ENCODE measurements around the gene TNFRSF1A.

The TNFRSF1A gene

DNA sequence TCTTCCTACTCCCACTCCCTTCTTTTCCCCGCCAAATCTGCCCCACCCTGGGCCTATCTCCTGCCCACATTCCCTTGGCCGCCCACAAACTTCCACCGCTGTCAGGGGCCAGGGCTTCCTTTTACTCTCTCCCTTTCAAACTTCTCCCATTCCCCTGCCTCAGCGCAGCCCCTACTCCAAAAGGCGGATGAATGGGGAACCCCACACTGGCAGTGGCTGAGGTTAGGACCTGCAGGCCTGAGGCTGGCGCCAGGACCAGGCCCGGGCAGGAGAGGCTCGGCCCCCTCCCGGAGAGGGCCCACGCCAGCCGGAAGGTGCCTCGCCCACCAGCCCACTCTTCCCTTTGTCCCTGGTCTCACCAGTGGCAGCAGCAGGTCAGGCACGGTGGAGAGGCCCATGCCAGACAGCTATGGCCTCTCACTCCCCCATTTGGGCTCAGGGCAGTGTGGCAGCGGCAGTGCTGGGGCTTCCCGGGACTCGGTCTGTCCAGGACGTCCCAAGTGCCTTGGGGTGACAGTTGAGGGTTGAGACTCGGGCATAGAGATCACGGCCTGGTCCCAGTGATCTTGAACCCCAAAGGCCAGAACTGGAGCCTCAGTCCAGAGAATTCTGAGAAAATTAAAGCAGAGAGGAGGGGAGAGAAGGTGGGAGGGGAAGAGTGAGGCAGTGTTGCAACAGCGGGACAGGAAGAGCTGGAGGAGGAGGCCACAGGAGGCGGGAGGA is at the start of gene TNFRSF1A:
Gene TNFRSF1A, minus strand, starts transcription at position 660 of the 723 bp plus-strand sequence. Its CDS starts 262 bp downstream, at position 398.
- DNase-seq = peak; percentile 89

DNA sequence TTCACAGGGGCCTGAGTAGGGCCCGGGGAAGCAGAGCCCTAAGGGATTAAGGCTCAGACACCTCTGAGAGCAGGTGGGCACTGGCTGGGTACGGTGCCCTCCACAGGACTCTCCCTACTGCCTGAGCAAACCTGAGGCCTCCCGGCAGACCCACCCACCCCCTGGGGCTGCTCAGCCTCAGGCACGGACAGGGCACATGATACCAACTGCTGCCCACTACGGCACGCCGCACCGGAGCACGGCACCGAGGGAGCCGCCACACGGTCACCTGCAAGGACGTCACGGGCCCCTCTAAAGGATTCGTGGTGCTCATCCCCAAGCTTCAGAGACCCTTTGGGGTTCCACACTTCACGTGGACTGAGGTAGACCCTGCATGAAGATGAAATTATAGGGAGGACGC is 49.1 kb upstream of the TNFRSF1A start:
- DNase-seq = no peak

DNA sequence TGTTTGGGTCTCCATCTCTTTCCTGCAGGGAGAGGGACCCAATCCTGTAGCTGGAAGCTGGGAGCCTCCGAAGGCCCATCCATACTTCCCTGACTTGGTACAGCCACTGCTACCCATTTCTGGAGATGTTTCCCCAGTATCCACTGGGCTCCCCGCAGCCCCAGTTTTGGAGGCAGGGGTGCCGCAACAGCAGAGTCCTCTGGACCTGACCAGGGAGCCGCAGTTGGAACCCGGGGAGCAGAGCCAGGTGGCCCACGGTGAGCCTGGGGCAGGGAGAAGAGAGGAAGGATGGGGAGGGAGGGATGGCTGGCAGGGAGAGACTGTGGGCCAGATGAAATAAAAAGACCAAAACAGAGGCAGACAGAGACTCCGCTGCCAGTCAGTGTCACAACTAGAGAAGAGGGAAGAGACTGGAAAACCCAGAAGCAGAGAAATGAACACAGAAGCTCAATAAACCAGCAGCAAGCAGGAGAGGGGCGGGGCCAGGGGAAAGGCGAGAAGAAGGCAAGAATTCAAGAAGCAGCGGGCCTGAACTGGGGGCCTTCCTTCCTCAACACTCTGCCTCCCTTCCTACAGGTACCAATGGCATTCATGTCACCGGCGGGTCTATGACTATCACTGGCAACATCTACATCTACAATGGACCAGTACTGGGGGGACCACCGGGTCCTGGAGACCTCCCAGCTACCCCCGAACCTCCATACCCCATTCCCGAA is 48.4 kb upstream of the TNFRSF1A start:
- DNase-seq = no peak

DNA sequence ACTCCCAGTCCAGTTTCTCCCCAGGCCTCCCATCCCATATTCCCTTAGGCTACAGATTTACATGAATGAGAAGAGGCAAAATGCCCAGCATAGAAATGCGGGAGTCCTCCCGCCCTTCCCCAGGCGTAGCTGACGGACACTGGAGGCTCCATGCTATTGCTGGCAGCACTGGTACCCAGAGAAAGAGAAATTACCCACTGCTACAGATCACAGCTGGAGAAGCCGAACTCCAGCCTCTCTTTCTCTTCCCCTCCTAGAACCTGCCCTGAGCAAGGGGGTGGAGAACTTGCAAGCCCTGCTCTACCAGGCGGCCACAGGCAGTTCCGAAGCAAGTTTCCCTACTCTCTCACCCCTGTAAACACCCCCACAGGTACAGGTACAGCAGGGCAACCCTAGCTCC is 45.7 kb upstream of the TNFRSF1A start:
- no peak for DNase-seq

DNA sequence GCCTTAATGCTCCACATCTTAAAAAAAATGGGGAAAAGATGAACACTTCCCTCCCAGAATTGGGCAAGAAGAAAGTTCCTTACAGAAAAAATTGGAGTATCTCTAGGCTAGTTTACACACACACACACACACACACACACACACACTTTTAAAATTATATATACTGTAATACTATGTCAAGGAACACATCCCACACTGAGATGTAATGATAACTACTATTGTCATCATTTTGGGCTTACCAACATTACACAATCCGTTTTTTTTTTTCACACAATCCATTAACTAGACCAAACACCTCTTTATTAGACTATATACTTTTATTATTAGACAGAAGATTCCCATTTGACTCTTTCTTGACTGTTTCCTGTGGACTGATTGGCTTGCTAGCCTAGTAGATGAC is 44.6 kb upstream of the TNFRSF1A start:
- no peak for DNase-seq

DNA sequence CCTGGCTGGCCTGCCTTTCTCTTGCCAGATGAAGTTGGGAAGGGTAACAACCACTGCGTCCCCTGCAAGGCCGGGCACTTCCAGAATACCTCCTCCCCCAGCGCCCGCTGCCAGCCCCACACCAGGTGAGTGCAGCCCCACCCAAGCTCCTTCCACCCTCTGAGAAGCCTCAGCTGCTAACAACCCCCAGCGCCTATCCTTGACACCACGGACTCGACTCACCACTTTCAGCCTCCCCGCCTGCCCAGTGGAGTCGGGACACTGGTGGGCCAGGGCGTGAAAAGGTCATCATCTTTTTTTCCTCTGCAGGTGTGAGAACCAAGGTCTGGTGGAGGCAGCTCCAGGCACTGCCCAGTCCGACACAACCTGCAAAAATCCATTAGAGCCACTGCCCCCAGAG is 44.2 kb upstream of the TNFRSF1A start:
- DNase-seq = no peak

DNA sequence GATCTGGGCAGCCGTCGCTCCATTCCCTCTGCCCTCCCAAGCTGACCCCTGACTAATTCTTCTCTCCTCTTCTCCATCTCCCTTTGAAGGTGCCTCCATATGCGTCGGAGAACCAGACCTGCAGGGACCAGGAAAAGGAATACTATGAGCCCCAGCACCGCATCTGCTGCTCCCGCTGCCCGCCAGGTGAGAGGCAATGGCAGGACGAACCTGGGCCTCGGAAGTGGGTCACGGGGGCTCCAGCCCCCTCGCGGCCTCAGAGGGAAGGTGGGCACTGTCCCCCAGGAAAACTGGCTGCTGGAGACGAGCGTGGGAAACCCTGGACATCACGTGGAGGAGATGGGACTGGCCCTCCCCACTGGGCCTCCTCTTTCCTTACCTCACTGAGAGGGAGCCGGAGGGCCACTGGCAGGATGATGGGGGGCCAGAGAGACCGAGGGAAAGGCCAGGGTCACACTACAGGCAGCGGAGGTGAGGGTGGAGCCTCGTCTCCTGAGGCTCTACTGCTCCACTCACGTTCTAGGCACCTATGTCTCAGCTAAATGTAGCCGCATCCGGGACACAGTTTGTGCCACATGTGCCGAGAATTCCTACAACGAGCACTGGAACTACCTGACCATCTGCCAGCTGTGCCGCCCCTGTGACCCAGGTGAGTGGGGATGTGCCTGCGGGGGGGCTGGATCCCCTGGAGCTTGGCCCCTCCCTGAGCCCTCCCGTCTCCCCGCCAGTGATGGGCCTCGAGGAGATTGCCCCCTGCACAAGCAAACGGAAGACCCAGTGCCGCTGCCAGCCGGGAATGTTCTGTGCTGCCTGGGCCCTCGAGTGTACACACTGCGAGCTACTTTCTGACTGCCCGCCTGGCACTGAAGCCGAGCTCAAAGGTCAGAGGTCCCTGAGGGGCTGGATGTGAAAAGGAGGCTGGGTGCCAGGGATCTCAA is 42.9 kb upstream of the TNFRSF1A start:
- DNase-seq = no peak

DNA sequence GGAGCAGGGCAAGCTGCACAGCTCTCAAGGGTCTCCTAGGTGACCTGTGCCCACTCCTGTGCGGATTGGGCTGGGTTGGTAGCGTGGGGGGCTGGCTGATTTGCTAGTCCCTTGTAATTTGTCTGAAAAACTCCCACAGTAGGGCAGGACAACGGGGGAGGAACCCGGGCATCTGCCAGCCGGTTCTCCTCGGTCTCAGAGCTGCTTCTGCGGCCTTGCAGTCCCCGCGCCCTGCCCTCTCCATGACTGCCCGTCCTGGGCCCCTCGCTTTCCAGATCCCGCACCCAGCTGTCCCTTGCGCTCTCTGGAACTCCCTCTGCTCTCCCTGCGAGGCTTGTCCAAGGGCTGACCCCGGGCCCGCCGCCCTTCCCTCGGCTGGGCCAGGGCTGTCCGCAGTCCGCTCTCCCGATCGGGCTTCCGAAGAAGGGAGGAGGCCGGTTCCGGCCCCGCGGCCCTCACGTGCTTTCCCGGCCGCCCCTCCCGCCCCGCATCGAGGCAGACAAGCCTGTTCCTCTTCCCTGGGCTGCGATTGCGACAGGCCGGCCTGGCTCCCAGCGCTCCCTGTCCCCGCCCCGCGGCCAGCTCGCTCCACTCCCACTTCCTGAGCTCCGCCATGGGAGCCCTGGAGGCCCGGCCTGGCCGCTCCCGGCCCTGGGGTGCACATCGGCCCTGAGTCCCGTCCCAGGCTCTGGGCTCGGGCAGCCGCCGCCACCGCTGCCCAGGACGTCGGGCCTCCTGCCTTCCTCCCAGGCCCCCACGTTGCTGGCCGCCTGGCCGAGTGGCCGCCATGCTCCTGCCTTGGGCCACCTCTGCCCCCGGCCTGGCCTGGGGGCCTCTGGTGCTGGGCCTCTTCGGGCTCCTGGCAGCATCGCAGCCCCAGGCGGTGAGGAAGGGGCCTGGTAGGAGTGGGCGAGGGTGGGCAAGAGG is 42.0 kb upstream of the TNFRSF1A start, which contains the start of gene LTBR:
Gene LTBR, plus strand, starts transcription at position 591 of the 927 bp plus-strand sequence. Its CDS starts 197 bp downstream, at position 788.
- peak; percentile 76 for DNase-seq

DNA sequence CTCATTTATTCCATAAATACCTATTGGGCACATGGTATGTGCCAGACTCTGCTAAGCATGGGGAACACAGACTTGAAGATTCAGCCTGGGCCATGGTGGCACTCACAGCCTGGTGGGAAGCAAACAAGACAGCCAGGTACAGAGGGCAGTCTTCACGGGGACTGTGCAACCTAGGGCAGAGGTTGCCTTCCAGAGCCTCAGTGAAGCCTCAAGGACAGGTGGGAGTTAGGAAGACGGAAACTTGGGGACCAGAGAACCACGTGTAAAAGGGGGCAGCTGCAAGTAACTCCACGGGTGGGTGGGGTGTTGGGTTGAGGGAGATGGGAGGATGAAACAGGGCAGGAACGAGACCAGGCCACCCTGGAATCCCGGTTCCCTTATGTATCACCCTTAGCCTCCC is 41.1 kb upstream of the TNFRSF1A start:
- DNase-seq = no peak

DNA sequence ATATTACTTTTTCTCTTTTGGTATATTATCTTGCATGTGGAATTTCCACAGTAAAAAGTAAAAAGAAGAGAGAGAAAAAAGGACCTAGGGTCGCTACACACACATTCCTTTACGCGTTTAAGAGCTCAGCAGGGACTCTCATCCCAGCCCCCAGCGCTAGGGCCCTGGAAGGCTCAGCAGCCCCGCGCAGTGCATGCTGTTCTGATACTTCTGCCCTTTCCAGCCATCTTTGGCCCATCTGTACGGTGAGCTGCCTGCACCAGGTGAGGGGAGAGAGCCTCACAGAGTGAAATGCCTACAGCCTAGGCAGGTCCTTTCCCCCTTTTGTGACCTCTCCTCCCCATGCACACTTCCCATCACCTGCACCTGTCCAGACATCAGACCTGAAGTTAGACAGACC is 40.5 kb upstream of the TNFRSF1A start:
- DNase-seq = no peak

DNA sequence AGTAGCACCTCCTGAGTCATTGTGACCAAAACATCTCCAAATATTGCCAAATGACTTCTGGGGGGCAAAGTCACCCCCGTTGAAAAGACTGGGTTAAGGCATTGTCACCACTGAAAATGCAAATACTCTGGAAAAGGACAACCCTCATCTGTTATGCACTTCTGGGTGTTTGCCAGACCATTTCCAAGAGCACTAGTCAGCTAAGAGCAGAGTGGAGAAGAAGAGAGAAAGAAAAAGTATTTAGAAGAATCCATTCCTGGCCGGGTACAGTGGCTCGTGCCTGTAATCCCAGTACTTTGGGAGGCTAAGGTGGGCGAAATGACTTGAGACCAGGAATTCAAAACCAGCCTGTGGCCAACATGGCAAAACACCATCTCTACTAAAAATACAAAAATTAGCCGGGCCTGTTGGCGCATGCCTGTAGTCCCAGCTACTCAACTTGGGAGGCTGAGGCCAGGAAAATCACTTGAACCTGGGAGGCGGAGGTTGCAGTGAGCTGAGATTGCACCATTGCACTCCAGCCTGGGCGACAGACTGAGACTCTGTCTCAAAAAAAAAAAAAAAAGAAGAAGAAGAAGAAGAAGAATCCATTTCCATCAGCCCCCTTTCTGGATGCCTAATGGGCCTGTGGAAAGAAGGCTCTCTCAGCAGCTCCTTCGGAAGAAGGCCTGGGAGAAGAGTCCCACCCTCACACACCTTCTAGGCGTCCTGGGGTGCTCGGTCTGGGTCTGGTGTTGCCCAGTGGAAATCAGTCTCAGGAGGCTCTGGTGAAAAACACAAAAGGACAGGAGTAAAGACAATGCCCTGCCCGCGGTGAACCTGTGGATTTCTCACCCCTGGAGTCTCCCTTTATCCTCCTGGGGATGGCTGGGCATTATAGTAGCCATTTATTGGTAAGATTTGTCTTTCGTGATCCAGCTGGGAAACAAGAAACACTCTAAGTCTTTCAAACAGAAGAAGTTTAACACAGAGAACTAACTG is 38.6 kb upstream of the TNFRSF1A start:
- DNase-seq = no peak

DNA sequence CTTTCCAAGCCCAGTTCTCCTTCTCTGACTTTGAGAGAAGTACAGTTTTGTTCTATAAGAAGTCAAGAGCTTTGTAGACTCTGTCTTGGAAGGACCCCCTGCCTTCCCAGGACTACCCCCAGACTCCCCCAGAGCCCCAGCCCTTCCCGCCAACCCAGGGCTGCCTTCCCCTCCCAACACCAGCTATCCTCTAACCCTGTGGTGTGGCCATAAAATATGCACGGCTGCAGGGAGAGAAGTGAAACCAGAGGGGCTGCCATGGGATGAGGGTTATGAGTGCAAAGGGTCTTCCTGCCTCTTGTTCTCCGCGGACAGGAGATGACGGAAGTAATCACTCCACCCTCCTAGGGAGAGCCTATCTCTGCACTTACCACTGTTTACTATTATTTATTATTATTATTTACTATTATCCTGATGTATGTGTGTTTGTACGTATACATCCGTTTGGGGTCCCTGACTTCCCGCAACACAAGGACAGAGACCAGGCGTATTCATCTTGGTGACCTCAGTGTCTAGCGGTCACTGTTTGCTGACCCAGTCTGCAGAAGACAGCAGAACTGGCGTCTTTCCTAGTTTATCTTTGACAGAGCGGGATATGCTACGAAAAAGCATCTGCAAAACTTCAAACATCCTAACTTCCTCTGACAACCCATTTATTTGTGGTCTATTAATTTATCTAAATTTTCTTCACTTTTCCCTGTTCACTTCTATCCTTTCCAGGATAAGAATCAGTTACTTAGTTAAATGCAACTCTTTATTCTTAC is 37.0 kb upstream of the TNFRSF1A start:
- no peak for DNase-seq

DNA sequence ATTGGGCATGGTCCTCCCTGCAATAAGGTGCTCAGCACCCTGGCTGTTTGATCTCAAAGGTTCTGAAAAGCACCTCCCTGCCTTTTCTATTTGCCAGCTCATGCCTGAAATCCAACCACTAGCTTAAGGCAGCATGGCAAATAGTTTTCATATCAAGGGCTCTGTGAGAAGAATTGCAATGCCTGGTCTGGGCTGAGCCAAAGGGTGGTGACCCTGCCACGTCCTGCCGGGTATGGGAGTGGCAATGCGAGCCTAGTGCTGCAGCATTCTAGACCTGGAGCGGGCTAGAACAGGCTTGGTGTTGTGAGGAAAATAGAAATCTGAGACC is 35.8 kb upstream of the TNFRSF1A start:
- no peak for DNase-seq

DNA sequence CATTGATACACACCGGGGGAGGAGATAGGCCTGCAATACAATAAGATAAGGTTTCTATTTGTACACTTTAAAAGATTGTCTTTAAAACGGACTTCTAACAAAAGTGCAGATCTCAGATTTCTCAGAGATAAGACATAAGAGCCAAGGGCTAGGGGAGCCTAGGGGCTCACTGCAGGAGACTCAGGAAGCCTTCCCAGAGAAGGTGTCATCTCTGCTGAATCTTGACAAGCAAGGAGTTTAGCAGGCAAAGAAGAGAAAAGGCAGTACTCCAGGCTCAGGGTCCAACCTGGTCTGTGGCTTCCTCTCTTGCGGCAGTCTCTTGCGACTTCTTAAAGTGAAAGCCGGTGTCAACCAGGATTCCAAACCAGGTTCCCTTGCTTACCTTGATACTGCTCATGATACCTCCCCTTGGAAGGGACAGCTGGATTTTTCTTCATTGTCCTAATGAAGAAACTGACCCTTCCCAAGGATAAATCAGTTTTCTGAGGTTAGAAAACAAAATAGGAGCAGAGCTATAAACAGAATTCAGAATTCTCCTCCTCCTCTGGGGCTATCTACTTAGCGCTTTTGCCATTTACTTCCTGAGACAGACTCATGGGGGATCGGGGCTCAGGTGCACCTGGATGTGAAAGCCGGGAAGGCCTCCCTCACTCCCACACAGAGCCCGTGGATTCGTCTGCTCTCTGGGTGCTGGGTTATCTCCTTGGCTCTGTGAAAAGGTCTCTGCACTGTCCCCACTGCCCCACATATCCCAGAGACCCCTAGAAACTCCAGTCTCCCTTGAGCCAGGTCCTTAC is 35.2 kb upstream of the TNFRSF1A start:
- no peak for DNase-seq

DNA sequence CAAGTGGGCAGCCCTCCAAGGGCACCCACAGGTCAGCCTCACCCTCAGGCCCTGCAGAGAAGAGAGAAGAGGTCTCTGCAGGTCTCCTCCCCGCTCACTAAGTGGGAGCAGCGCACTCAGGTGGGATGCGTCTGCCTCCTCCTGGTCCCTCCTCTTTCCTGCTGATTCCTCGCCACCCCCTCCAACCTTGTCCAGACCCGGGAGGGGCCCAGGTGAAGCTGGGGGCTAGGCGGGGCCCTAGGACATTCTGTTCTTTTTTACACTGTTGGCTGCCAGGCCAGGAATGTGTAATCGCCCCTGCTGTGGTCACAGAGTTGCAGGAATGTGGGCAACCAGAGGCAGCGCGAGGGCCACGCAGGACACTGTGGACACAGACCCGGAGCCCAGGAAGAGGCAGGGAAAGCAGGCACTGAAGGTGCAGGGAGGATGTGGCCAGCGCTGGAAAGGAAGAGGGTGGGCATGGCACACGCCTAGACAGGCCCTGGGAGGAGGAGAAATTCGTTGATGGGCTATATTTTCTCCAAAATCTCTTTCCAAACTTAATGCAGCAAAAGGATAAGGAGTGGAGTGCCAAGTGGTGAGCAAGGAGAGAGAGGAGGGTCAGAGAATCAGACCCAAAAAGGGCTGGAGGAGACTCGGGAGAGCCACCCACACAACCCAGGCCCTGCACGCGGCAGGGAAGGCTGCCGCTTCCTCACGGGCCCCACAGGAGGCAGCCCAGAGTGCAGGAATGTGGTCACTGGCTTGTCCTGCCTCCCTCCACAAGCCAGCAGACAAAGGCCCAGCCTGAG is 34.4 kb upstream of the TNFRSF1A start:
- DNase-seq = peak; percentile 32

DNA sequence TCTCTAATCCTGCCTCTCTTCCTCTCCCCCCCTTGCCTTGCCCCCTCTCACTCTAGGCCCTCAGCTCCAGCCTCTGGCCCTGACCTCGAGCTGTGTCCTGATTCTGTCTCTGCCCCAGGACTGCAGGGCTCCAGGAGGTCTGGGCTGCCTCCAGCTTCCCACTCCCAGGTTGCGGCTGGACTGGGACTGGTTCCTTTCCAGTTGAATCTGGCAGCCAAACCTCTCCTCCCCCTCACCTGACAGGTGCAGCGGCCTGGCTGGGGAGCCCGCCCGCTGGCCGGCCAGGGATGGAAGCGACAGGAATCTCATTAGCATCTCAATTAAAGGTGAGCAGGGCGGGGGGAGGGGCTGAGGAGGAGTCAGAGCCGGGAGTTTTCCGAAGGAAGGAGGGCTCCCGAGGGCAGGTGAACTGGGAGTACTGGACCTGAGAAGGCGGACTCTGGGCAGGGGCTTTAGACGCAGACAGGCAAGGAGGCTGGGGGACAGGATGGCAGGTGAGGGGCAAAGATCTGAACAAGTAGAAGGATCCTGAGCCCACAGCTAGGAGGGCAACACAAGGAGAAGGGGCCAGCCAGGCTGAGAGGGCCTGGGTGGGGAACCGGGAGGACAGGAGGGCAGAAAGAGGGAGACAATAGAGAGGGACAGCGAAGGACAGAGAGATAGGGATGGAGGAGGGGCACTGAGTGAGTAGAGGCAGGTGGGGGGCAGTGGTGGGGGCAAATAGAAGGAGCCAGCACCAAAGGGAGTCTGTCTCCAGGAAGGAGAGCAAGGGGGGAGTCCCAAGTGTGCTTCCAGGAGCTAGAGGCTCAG is 33.6 kb upstream of the TNFRSF1A start, which contains the start of gene SCNN1A:
Gene SCNN1A, minus strand, starts transcription at position 295 of the 810 bp plus-strand sequence. CDS start 780 bp downstream, outside the sequence.
- no peak for DNase-seq

DNA sequence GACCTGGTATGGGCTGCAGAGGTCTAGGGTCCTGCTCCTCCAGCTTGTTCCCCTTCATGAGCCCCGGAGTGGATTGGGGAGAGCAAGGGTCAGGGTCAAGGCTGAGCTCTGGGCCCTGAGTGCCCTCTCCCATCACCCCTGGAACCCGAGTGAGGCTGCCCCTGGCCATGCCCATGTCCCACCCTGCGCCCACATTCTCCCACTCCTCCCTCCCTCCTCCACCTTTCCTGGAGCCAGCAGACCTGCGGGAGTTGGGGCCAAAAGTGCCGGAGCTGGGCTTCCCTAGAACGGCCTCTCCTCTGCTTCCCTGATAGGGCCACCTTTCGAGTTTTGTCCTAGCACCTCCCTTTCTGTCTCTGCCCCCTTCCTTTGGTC is 32.9 kb upstream of the TNFRSF1A start:
- no peak for DNase-seq
